WTC11 (cell line): ENCODE measurements around the gene LCP1.

ENCODE experiments used
- FOXK1 ChIP-seq: sonication (generic); formaldehyde crosslinking; IDR thresholded peaks from 2 replicates; pipeline ENCODE4 v1.8.0; 2022; ENCODE audit warnings: mild to moderate bottlenecking, moderate library complexity, missing genetic modification reagents
- GABPB1 ChIP-seq: sonication (generic); formaldehyde crosslinking; IDR thresholded peaks from 2 replicates; pipeline ENCODE4 v1.8.1; 2023; ENCODE audit warnings: mild to moderate bottlenecking, missing genetic modification reagents
- NFYB ChIP-seq: sonication (generic); formaldehyde crosslinking; conservative IDR thresholded peaks from 2 replicates; pipeline ENCODE4 v1.8.0; 2022; ENCODE audit warnings: low read depth, missing genetic modification reagents
- SMAD3 ChIP-seq: sonication (generic); formaldehyde crosslinking; IDR thresholded peaks from 2 replicates; pipeline ENCODE4 v1.8.0; 2022; ENCODE audit warnings: missing genetic modification reagents, mild to moderate bottlenecking, borderline replicate concordance
- SMAD4 ChIP-seq: sonication (generic); formaldehyde crosslinking; IDR thresholded peaks from 2 replicates; pipeline ENCODE4 v1.8.0; 2022; ENCODE audit warnings: mild to moderate bottlenecking, missing genetic modification reagents
- SP1 ChIP-seq: sonication (generic); formaldehyde crosslinking; conservative IDR thresholded peaks from 2 replicates; pipeline ENCODE4 v1.8.1; 2022; ENCODE audit warnings: missing genetic modification reagents
- TF ChIP-seq, protein P1 (sequence below): fragments of 200-600 bp; IDR thresholded peaks from 2 replicates; pipeline ENCODE4 v1.8.0; 2022; ENCODE audit warnings: antibody characterized with exemption
- TF ChIP-seq, protein P2 (sequence below): sonication (generic); formaldehyde crosslinking; IDR thresholded peaks from 2 replicates; pipeline ENCODE4 v1.8.0; 2022; ENCODE audit warnings: mild to moderate bottlenecking, missing genetic modification reagents

GRCh38 chr13:46116653-46117502 is 65.1 kb downstream of the LCP1 start:
- no peak for TF ChIP-seq SP1 (CRISPR knock-in tag)
- no peak for TF ChIP-seq SMAD4 (CRISPR knock-in tag)
- TF ChIP-seq, protein P1, sequence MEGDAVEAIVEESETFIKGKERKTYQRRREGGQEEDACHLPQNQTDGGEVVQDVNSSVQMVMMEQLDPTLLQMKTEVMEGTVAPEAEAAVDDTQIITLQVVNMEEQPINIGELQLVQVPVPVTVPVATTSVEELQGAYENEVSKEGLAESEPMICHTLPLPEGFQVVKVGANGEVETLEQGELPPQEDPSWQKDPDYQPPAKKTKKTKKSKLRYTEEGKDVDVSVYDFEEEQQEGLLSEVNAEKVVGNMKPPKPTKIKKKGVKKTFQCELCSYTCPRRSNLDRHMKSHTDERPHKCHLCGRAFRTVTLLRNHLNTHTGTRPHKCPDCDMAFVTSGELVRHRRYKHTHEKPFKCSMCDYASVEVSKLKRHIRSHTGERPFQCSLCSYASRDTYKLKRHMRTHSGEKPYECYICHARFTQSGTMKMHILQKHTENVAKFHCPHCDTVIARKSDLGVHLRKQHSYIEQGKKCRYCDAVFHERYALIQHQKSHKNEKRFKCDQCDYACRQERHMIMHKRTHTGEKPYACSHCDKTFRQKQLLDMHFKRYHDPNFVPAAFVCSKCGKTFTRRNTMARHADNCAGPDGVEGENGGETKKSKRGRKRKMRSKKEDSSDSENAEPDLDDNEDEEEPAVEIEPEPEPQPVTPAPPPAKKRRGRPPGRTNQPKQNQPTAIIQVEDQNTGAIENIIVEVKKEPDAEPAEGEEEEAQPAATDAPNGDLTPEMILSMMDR = no peak
- TF ChIP-seq NFYB (CRISPR knock-in tag) = no peak
- no peak for TF ChIP-seq GABPB1
- TF ChIP-seq, protein P2, sequence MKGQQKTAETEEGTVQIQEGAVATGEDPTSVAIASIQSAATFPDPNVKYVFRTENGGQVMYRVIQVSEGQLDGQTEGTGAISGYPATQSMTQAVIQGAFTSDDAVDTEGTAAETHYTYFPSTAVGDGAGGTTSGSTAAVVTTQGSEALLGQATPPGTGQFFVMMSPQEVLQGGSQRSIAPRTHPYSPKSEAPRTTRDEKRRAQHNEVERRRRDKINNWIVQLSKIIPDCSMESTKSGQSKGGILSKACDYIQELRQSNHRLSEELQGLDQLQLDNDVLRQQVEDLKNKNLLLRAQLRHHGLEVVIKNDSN (CRISPR knock-in tag) = no peak
- no peak for TF ChIP-seq FOXK1 (CRISPR knock-in tag)
- TF ChIP-seq SMAD3 (CRISPR knock-in tag) = no peak
